WERI-Rb-1 (cell line): ENCODE data around the gene MAD1L1.

Experiments used
- DNase-seq: peaks from one replicate; pipeline ENCODE4 v3.0.0-alpha.2; 2020
- H3K27ac ChIP-seq: fragments of 250-450 bp; sonication (Bioruptor Pico); 2 replicates; pipeline ENCODE4 v1.5.1; 2020; ENCODE audit warnings: mild to moderate bottlenecking, moderate library complexity
- H3K27me3 ChIP-seq: fragments of 250-450 bp; sonication (Bioruptor Pico); 2 replicates; pipeline ENCODE4 v1.5.1; 2021; ENCODE audit warnings: mild to moderate bottlenecking, low read depth, moderate library complexity; ENCODE audit not compliant: insufficient read depth, severe bottlenecking
- H3K36me3 ChIP-seq: fragments of 250-450 bp; sonication (Bioruptor Pico); 2 replicates; pipeline ENCODE4 v1.5.1; 2020; ENCODE audit warnings: mild to moderate bottlenecking, moderate library complexity
- H3K4me3 ChIP-seq: 2 replicates; pipeline ENCODE4 v1.5.1; 2011; ENCODE audit warnings: low read depth, mild to moderate bottlenecking, control low read depth, low read length
- H3K9me3 ChIP-seq: fragments of 250-450 bp; sonication (Bioruptor Pico); 2 replicates; pipeline ENCODE4 v1.5.1; 2021; ENCODE audit warnings: mild to moderate bottlenecking, moderate library complexity; ENCODE audit not compliant: severe bottlenecking
- CTCF ChIP-seq: IDR thresholded peaks from 2 replicates; pipeline ENCODE4 v1.5.1; 2011; ENCODE audit warnings: low read depth, mild to moderate bottlenecking, control low read depth, inconsistent platforms, low read length

Gene MAD1L1

GRCh38 chr7:1775389-1775788 is 457.4 kb downstream of the MAD1L1 start:
- no peak for TF ChIP-seq CTCF
- no peaks in the 10 kb centered on the region for H3K9me3 ChIP-seq
- no peak for DNase-seq

GRCh38 chr7:1770331-1770730 is 462.4 kb downstream of the MAD1L1 start:
- no peak overlapping the region for H3K4me3 ChIP-seq
- H3K27me3 ChIP-seq = no peaks in the 10 kb centered on the region
- DNase-seq = no peak
- no peaks in the 10 kb centered on the region for H3K36me3 ChIP-seq
- TF ChIP-seq CTCF = no peak
- H3K27ac ChIP-seq = no peak overlapping the region
- no peaks in the 10 kb centered on the region for H3K9me3 ChIP-seq

More at GRCh38 chr7:1775389-1775788, 457.4 kb downstream of the MAD1L1 start:
- no peaks in the 10 kb centered on the region for H3K27me3 ChIP-seq
- H3K4me3 ChIP-seq = no peak overlapping the region
- no peaks in the 10 kb centered on the region for H3K36me3 ChIP-seq
- H3K27ac ChIP-seq = no peak overlapping the region

DNA sequence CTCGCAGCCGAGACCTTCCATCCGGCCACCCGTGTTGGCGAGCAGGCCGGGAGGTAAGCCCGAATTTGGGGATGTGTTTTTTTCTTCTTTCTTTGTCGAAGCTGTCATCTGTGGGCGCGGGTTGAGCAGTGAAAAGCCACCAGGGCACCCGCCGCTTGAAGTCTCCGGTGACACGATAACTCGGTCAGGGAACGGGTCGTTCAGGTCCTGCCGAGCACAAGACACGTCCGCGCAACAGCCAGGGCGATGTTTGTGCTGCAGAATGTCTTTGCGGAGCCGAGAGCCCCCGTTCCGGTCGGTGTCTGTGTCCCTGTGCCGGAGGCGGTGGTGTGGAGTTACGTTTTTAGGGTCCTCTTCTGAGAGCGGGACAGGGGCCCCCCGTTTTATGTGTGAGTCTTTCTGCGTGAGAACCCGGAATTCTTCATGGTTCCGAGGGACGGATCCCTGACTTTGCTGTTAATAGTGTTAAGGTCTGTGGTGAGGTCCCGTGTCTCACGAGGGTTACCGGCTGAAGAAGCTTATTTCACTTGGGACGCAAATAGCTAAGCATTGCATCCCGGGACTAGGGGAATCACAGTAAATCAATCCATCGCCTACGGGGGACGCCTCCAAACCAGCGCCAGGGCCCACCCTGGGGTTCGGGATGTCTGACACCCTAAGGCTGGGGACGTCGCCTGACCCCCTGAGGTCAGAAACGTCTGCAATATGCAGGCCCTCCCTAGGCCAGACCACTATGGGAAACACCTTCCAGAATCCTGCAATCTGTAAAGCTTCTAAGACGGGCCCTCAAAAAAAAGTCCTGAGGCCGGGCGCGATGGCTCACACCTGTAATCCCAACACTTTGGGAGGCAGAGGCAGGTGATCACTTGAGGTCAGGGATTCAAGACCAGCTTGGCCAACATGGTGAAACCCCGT is 463.2 kb downstream of the MAD1L1 start:
- Histone ChIP-seq H3K27me3 (no peaks in the 10 kb centered on the region), H3K27ac (no peak overlapping the region), H3K36me3 (no peaks in the 10 kb centered on the region), H3K9me3 (no peaks in the 10 kb centered on the region), H3K4me3 (no peak overlapping the region)
- no peak for DNase-seq
- TF ChIP-seq CTCF = no peak

- no peak for DNase-seq
- no peak overlapping the region for H3K27ac ChIP-seq
- H3K9me3 ChIP-seq = no peaks in the 10 kb centered on the region
- H3K36me3 ChIP-seq = no peaks in the 10 kb centered on the region
- no peak for TF ChIP-seq CTCF
- no peaks in the 10 kb centered on the region for H3K27me3 ChIP-seq
- no peak overlapping the region for H3K4me3 ChIP-seq
These were observed 463.9 kb downstream of the MAD1L1 start for GRCh38 chr7:1768832-1769231.

- H3K36me3 ChIP-seq = no peaks in the 10 kb centered on the region
- TF ChIP-seq CTCF = peak; percentile 85
- H3K4me3 ChIP-seq = no peak overlapping the region
- H3K27ac ChIP-seq = no peak overlapping the region
- no peaks in the 10 kb centered on the region for H3K9me3 ChIP-seq
- DNase-seq = peak; percentile 74
- H3K27me3 ChIP-seq = no peaks in the 10 kb centered on the region
These were observed 465.2 kb downstream of the MAD1L1 start for GRCh38 chr7:1767524-1767923.
